ENCODE results near the gene PPP1R2. TPM values are rescaled to one million over a fixed set of nuclear protein-coding genes. Genes with fewer than 3 reads are reported as not detected.
"Not testable (repeated sequence)": the region's sequence is repeated elsewhere in the genome, so short reads cannot be mapped to it uniquely, and the experiment has no call there.

Gene PPP1R2
- total RNA-seq, 1 donor from 2014 or later, result 25.7 TPM

DNA sequence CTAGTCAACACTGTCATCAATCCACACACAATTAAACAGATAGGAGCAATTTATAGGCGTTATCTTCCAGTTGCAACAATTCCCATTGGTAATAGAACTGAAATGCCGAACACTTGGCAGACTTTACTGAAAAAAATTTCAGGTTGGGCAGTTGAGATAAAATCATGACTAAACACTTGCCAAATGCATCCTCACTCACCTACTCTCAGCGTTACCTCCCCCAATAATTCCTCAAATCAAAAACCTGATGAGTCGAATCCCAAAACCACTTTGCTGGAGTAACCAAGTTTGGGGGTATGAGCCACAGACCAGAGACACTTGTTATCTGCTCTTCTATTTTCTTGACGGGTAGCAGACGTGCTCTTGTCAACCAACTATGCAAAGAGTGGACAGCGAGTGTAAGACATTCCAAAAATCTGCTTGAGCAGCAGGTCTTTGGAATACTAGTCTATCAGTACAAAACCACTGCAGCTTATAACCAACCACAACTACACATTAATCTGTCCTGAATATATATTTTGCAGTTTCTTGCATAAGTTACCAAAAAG, 30.3 kb downstream of the PPP1R2 start:
- H3K4me1 Mint-ChIP-seq (ENCODE audit: unreplicated experiment), result no peaks in the 10 kb centered on the region
- no peak for DNase-seq (ENCODE audit: extremely low spot score, unreplicated experiment)
- H3K27ac Mint-ChIP-seq, result no peak overlapping the region
- no peaks in the 10 kb centered on the region for H3K9me3 Mint-ChIP-seq
- no peak overlapping the region for H3K4me3 Mint-ChIP-seq
- peaks cover 20% of the 10 kb centered on the region for H3K36me3 Mint-ChIP-seq
- H3K27me3 Mint-ChIP-seq, result no peaks in the 10 kb centered on the region
- TF ChIP-seq, protein P1, sequence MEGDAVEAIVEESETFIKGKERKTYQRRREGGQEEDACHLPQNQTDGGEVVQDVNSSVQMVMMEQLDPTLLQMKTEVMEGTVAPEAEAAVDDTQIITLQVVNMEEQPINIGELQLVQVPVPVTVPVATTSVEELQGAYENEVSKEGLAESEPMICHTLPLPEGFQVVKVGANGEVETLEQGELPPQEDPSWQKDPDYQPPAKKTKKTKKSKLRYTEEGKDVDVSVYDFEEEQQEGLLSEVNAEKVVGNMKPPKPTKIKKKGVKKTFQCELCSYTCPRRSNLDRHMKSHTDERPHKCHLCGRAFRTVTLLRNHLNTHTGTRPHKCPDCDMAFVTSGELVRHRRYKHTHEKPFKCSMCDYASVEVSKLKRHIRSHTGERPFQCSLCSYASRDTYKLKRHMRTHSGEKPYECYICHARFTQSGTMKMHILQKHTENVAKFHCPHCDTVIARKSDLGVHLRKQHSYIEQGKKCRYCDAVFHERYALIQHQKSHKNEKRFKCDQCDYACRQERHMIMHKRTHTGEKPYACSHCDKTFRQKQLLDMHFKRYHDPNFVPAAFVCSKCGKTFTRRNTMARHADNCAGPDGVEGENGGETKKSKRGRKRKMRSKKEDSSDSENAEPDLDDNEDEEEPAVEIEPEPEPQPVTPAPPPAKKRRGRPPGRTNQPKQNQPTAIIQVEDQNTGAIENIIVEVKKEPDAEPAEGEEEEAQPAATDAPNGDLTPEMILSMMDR (conservative IDR thresholded peaks at IDR 0.05), result no peak

DNA sequence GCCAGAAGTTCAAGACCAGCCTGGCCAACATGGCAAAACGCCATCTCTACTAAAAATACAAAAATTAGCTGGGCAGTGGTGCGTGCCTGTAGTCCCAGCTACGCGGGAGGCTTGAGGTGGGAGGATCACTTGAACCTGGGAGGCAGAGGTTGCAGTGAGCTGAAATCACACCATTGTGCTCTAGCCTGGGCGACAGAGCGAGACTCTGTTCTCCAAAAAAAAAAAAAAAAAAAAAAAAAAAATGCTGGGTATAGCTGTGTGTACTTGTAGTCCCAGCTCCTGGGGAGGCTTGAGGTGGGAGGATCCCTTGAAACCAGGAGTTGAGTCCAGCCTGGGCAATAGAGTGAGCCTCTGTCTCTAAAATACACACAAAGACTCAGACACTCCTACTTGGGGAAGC, 32.0 kb downstream of the PPP1R2 start:
- TF ChIP-seq, protein P1 (conservative IDR thresholded peaks at IDR 0.05), result no peak
- no peaks in the 10 kb centered on the region for H3K27me3 Mint-ChIP-seq
- no peak overlapping the region for H3K27ac Mint-ChIP-seq
- H3K4me3 Mint-ChIP-seq, result no peak overlapping the region
- peaks cover 20% of the 10 kb centered on the region for H3K36me3 Mint-ChIP-seq
- no peak for DNase-seq (ENCODE audit: extremely low spot score, unreplicated experiment)
- H3K9me3 Mint-ChIP-seq, result no peaks in the 10 kb centered on the region
- H3K4me1 Mint-ChIP-seq (ENCODE audit: unreplicated experiment), result no peaks in the 10 kb centered on the region

DNA sequence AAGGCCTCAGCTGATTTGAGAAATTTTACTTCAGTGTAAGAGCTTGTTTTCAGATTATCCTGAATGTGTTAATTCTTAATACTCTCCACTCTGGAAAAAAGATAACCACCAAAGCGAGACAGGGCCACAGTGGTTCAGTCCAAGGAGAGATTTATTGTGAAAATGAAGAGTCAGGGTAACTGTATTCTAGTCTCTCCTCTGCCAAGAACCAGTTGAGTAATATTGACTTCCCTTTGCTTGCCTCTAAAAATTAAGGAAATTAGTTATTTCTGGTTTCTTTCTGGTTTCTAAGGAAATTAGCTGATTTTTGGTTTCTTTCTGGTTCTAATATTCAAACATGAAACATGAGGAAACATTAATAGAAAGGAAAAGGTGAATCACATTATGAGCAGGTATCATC, 34.9 kb downstream of the PPP1R2 start:
- H3K27me3 Mint-ChIP-seq, result no peaks in the 10 kb centered on the region
- H3K9me3 Mint-ChIP-seq, result no peaks in the 10 kb centered on the region
- H3K36me3 Mint-ChIP-seq, result peaks cover 10% of the 10 kb centered on the region
- DNase-seq (ENCODE audit: extremely low spot score, unreplicated experiment), result no peak
- no peak overlapping the region for H3K4me3 Mint-ChIP-seq
- TF ChIP-seq, protein P1 (conservative IDR thresholded peaks at IDR 0.05), result no peak
- H3K4me1 Mint-ChIP-seq (ENCODE audit: unreplicated experiment), result no peaks in the 10 kb centered on the region
- no peak overlapping the region for H3K27ac Mint-ChIP-seq

DNA sequence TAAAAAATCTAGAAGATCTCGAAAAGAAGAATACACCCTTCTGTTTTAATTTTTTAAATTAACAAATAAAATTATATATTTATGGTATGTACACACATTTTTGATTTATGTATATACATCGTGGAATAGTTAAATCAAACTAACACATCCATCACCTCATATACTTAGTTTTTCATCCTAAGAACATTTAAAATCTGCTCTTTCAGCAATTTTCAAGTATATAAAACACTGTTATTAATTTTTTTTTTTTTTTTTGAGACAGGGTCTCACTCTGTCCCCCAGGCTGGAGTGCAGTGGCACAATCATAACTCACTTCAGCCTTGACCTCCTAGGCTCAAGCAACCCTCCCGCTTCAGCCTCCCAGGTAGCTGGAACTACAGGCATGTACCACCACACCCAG, 67.5 kb downstream of the PPP1R2 start:
- H3K27me3 Mint-ChIP-seq, result peaks cover 15% of the 10 kb centered on the region
- H3K9me3 Mint-ChIP-seq, result no peaks in the 10 kb centered on the region
- no peak overlapping the region for H3K27ac Mint-ChIP-seq
- no peaks in the 10 kb centered on the region for H3K36me3 Mint-ChIP-seq
- TF ChIP-seq, protein P1 (conservative IDR thresholded peaks at IDR 0.05), result no peak
- no peak overlapping the region for H3K4me3 Mint-ChIP-seq
- no peaks in the 10 kb centered on the region for H3K4me1 Mint-ChIP-seq (ENCODE audit: unreplicated experiment)
- no peak for DNase-seq (ENCODE audit: extremely low spot score, unreplicated experiment)

DNA sequence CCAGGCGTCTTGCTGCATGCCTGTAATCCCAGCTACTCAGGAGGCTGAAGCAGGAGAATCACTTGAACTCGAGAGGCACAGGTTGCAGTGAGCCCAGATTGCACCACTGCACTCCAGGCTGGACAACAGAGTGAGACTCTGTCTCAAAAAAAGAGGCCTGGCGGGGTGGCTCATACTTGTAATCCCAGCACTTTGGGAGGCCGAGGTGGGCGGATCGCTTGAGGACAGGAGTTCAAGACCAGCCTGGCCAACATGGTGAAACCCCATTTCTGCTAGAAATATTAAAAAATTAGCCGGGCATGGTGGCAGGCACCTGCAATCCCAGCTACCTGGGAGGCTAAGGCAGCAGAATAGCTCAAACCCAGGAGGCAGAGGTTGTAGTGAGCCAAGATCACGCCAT, 68.0 kb downstream of the PPP1R2 start:
- H3K27me3 Mint-ChIP-seq, result peaks cover 15% of the 10 kb centered on the region
- not testable (repeated sequence) for H3K4me1 Mint-ChIP-seq (ENCODE audit: unreplicated experiment); H3K27ac Mint-ChIP-seq; H3K36me3 Mint-ChIP-seq; H3K4me3 Mint-ChIP-seq; DNase-seq (ENCODE audit: extremely low spot score, unreplicated experiment); H3K9me3 Mint-ChIP-seq

DNA sequence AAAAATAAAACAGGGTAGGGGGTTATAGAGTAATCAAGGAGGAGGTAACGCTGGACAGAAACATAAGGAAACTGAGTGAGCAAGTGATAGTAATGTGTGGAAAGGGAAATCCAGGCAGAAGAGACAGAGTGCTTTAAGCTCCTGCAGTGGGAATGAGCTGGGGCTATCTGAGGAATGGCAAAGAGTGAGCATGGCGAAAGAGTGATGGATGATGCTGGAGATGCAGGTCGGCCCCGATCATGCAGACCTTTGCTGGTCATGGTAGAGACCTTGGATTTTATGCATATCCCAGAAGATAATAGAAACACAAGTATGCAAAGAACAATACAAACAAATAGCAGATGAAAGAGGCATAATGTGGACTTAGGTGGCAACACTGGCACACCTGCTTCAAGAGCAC, 74.3 kb downstream of the PPP1R2 start:
- Mint-ChIP-seq H3K36me3 (no peaks in the 10 kb centered on the region), H3K27ac (no peak overlapping the region), H3K27me3 (no peaks in the 10 kb centered on the region), H3K4me1 (ENCODE audit: unreplicated experiment) (no peaks in the 10 kb centered on the region), H3K4me3 (no peak overlapping the region), H3K9me3 (peaks cover 10% of the 10 kb centered on the region)
- TF ChIP-seq, protein P1 (conservative IDR thresholded peaks at IDR 0.05), result no peak
- no peak for DNase-seq (ENCODE audit: extremely low spot score, unreplicated experiment)
